Effector memory CD4-positive, alpha-beta T cell (primary cell): ENCODE data around the gene DHRS3.

ENCODE experiments used
- DNase-seq, 3 donors: peaks; one replicate each; pipeline ENCODE4 v3.0.0-alpha.2; 2020
- H3K27ac ChIP-seq: 2 replicates; pipeline ENCODE4 v1.7.0; 2013; ENCODE audit warnings: mild to moderate bottlenecking, low read length, moderate library complexity; ENCODE audit not compliant: insufficient read depth, poor library complexity, severe bottlenecking
- H3K27me3 ChIP-seq: replicated peaks from 2 replicates; pipeline ENCODE4 v1.7.0; 2013; ENCODE audit warnings: mild to moderate bottlenecking, low read length; ENCODE audit not compliant: insufficient read depth, control insufficient read depth, poor library complexity, severe bottlenecking
- H3K36me3 ChIP-seq: 2 replicates; pipeline ENCODE4 v1.7.0; 2013; ENCODE audit warnings: mild to moderate bottlenecking, low read length, moderate library complexity; ENCODE audit not compliant: control insufficient read depth, insufficient read depth
- H3K4me1 ChIP-seq: 2 replicates; pipeline ENCODE4 v1.7.0; 2013; ENCODE audit warnings: low read length, mild to moderate bottlenecking; ENCODE audit not compliant: control insufficient read depth, insufficient read depth, poor library complexity, severe bottlenecking
- H3K4me3 ChIP-seq: 2 replicates; pipeline ENCODE4 v1.7.0; 2013; ENCODE audit warnings: low read length, low read depth, mild to moderate bottlenecking; ENCODE audit not compliant: insufficient read depth, poor library complexity, severe bottlenecking
- H3K9me3 ChIP-seq: 2 replicates; pipeline ENCODE4 v1.7.0; 2013; ENCODE audit warnings: mild to moderate bottlenecking, low read length, moderate library complexity; ENCODE audit not compliant: control insufficient read depth

The DHRS3 gene

GRCh38 chr1:12591267-12591938 is 26.6 kb downstream of the DHRS3 start:
- no peak for DNase-seq
- H3K4me3 ChIP-seq: no peak overlapping the region
- no peak overlapping the region for H3K27ac ChIP-seq
- no peaks in the 10 kb centered on the region for H3K27me3 ChIP-seq
- H3K4me1 ChIP-seq: peaks cover 12% of the 10 kb centered on the region
- H3K36me3 ChIP-seq: peaks cover 6% of the 10 kb centered on the region
- H3K9me3 ChIP-seq: no peaks in the 10 kb centered on the region

DNA sequence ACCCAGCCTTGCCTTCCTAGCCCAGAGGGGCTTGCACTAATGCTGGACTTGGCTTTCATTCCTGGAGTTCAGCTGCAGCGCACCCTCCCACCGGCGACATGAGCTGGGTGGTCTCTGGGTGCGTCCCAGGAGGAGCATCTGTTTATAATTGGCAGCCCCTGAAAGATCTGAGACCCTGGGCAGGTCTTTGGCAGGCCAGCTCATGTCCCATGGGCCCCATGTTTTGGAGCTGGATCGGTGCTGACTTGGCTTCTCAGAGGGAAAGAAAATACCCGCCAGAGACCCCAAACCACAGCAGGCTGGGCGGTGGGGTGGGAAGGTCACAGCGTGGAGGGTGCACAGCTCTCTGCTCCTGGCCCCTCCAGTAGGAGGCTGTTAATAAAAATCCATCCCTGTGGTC is 29.3 kb downstream of the DHRS3 start:
- Histone ChIP-seq H3K27me3 (no peaks in the 10 kb centered on the region), H3K27ac (no peak overlapping the region), H3K4me1 (no peaks in the 10 kb centered on the region), H3K9me3 (no peaks in the 10 kb centered on the region), H3K4me3 (no peak overlapping the region), H3K36me3 (peaks cover 6% of the 10 kb centered on the region)
- DNase-seq: no peak

GRCh38 chr1:12587981-12588640 is 29.9 kb downstream of the DHRS3 start:
- peaks cover 6% of the 10 kb centered on the region for H3K36me3 ChIP-seq
- DNase-seq: no peak
- no peaks in the 10 kb centered on the region for H3K9me3 ChIP-seq
- no peaks in the 10 kb centered on the region for H3K27me3 ChIP-seq
- no peaks in the 10 kb centered on the region for H3K4me1 ChIP-seq
- H3K27ac ChIP-seq: no peak overlapping the region
- no peak overlapping the region for H3K4me3 ChIP-seq

DNA sequence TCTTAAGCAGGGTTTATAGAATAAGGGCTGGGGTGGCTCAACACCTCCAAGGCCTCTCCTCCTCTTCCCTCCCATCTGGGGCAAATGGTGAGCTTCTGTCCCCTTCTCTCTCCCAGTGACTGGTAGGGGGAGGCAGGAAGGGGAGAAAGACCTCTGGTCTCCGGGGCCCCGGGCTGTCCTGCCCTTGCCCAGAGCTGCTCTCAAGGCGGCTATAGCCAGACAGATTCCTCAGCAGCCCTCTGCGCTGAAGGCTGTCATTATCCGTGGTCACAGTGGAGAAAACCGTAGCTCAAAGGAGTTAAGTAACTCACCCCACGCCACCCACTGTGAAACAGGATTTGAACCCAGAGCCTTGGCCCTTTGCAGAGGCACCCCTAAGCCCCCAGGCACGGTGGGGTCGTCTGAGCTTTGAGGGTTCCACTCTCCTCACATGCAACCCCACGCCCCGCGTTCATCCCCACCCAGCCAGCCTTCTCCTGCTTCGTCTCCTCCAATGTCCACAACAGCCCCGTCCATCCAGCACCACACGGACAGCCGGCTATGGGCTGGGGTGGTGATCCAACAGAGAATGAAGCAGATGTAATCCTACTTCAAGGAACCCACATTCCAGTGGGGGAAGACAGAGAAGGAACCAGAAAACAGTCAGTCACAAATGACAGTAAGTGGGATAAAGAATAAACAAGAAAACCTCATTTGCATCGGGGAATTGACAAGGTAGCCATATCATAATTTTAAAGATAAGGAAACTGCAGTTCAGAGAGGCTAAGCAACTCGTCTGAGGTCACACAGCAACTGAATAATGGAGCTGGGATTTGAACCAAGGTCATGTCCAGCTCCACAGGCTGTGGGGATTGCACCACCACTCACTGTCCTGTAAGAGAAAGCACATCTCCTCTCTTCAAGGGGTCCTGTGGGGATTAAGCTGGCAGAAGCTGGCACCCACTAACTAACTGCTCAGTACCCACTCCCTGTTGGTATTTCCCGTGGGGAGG is 31.8 kb downstream of the DHRS3 start:
- H3K27me3 ChIP-seq: no peaks in the 10 kb centered on the region
- no peak overlapping the region for H3K27ac ChIP-seq
- DNase-seq: no peak
- H3K36me3 ChIP-seq: no peaks in the 10 kb centered on the region
- no peak overlapping the region for H3K4me3 ChIP-seq
- no peaks in the 10 kb centered on the region for H3K9me3 ChIP-seq
- H3K4me1 ChIP-seq: no peaks in the 10 kb centered on the region

DNA sequence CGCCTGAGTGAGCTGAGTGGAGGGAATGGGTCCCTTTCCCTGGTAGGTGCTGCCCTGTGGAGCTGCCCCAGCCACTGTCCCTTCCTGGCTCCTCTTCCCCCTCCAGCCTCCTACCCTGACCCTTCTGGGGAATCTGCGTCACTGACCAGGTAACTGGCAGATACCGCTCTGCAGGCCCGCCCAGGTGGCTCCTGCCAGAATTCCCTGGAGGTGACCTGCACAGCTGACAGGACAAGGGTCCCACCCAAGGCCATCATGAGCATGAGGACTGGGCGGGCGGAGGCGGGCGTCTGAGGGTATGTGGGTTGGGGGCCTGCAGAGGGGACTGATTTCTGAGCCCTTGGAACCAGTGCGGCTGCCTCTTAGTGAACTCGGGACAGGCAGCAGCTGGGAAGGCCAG is 32.5 kb downstream of the DHRS3 start:
- Histone ChIP-seq H3K4me1 (no peaks in the 10 kb centered on the region), H3K27me3 (no peaks in the 10 kb centered on the region), H3K9me3 (no peaks in the 10 kb centered on the region), H3K36me3 (peaks cover 3% of the 10 kb centered on the region), H3K4me3 (no peak overlapping the region), H3K27ac (no peak overlapping the region)
- no peak for DNase-seq

DNA sequence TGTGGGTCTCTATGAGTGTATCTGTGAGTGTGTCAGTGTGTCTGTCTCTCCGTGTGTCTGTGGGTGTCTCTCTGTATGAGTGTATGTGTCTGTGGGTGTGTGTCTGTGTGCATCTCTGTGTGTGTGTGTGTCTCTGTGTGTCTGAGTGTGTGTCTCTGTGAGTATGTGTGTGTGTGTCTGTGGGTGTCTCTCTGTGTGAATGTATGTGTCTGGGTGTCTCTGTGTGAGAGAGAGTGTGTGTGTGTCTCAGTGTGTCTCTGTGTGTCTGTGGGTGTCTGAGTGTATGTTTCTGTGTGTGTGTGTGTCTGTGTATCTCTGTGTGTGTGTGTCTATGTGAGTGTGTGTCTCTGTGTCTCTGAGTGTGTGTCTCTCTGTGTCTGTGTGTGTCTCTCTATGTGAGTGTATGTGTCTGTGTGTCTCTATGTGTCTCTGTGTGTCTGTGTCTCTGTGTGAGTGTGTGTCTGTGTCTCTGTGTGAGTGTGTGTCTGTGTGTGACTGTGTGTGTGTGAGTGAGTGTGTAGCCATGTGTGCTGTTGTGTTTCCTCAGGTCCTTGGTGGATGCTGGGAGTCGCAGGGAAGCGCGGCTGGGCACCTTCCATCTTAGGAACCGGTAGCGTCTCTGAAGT is 33.0 kb downstream of the DHRS3 start:
- H3K4me3 ChIP-seq: no peak overlapping the region
- H3K9me3 ChIP-seq: no peaks in the 10 kb centered on the region
- no peaks in the 10 kb centered on the region for H3K27me3 ChIP-seq
- no peaks in the 10 kb centered on the region for H3K4me1 ChIP-seq
- peaks cover 8% of the 10 kb centered on the region for H3K36me3 ChIP-seq
- no peak for DNase-seq
- H3K27ac ChIP-seq: no peak overlapping the region

DNA sequence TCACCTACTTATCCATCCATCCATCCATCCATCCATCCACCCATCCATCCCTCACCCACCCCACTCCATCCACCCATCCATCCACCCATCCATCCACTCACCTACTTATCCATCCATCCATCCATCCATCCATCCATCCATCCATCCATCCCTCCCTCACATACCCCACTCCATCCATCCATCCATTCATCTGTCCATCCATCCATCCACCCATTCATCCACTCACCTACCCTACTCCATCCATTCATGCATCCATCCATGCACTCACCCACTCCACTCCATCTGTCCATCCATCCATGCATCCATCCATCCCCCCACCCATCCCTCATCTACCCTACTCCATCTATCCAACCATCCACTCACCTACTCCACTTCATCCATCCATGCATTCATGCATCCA is 34.5 kb downstream of the DHRS3 start:
- Histone ChIP-seq H3K9me3 (no peaks in the 10 kb centered on the region), H3K27me3 (no peaks in the 10 kb centered on the region), H3K27ac (no peak overlapping the region), H3K4me1 (no peaks in the 10 kb centered on the region), H3K36me3 (peaks cover 21% of the 10 kb centered on the region), H3K4me3 (no peak overlapping the region)
- no peak for DNase-seq

DNA sequence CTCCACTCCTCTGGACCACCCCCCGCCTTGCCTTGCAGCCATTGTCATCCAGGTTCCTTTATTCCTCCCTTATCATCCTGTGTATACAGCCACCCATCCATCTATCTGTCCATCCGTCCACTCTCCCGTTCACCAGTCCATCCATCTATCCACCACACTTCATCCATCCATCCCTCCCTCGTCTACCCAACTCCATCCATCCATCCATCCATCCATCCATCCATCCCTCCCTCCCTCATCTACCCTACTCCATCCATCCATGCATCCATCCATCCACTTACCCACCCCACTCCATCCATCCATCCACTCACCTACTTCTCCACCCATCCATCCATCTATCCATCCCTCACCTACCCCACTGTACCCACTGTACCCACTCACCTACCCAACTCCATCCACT is 35.4 kb downstream of the DHRS3 start:
- no peak for DNase-seq
- no peak overlapping the region for H3K27ac ChIP-seq
- no peaks in the 10 kb centered on the region for H3K9me3 ChIP-seq
- peaks cover 22% of the 10 kb centered on the region for H3K36me3 ChIP-seq
- no peaks in the 10 kb centered on the region for H3K27me3 ChIP-seq
- H3K4me1 ChIP-seq: no peaks in the 10 kb centered on the region
- H3K4me3 ChIP-seq: no peak overlapping the region

DNA sequence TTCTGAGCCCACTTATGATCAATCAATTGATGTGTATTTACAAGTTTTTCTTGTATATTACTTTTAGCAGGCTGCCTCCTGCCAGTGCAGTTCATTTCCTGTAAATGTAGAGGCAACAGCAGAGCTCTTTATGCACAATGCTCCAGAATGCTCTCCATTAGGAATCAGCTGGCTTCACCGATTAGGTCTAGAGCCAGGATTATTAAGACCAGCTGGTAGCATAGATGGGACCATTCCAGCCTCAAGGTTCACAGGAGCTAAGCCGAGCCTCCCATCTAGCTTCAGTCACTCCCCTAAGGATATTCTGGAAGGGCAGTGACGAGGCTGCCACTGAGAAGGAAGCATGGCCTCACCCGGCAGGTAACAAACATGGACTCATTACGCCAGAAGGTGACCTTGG is 36.8 kb downstream of the DHRS3 start:
- no peaks in the 10 kb centered on the region for H3K9me3 ChIP-seq
- no peak overlapping the region for H3K27ac ChIP-seq
- peaks cover 28% of the 10 kb centered on the region for H3K36me3 ChIP-seq
- DNase-seq: no peak
- no peaks in the 10 kb centered on the region for H3K4me1 ChIP-seq
- H3K4me3 ChIP-seq: no peak overlapping the region
- H3K27me3 ChIP-seq: no peaks in the 10 kb centered on the region
